Osteocyte (in vitro differentiated cells): ENCODE results near the gene CDH13. TPM values are rescaled to one million over a fixed set of nuclear protein-coding genes. Genes with fewer than 3 reads are reported as not detected.

Experiments used
- DNase-seq: peaks from one replicate; pipeline ENCODE4 v3.0.0; 2021; ENCODE audit warnings: mixed read lengths; ENCODE audit not compliant: unreplicated experiment; ENCODE audit errors: extremely low spot score
- H3K27ac Mint-ChIP-seq: one replicate; pipeline ENCODE4 v1.8.0; 2021; ENCODE audit warnings: mild to moderate bottlenecking, mixed read lengths; ENCODE audit not compliant: unreplicated experiment
- H3K27me3 Mint-ChIP-seq: one replicate; pipeline ENCODE4 v1.8.0; 2021; ENCODE audit warnings: mixed read lengths; ENCODE audit not compliant: unreplicated experiment
- H3K36me3 Mint-ChIP-seq: one replicate; pipeline ENCODE4 v1.8.0; 2021; ENCODE audit warnings: mixed read lengths; ENCODE audit not compliant: unreplicated experiment
- H3K4me1 Mint-ChIP-seq: one replicate; pipeline ENCODE4 v1.8.0; 2021; ENCODE audit warnings: mixed read lengths; ENCODE audit not compliant: unreplicated experiment
- H3K4me3 Mint-ChIP-seq: one replicate; pipeline ENCODE4 v1.8.0; 2021; ENCODE audit warnings: mild to moderate bottlenecking, moderate library complexity, mixed read lengths; ENCODE audit not compliant: unreplicated experiment
- H3K9me3 Mint-ChIP-seq: one replicate; pipeline ENCODE4 v1.8.0; 2021; ENCODE audit warnings: mixed read lengths; ENCODE audit not compliant: unreplicated experiment
- total RNA-seq: library from RNA; stranded (reverse); gene quantifications from 2 replicates; pipeline ENCODE4 v1.2.1, GENCODE V29; 2021
- TF ChIP-seq, protein P1 (sequence below): fragments of 200-600 bp; sonication (generic); IDR thresholded peaks from 2 replicates; pipeline ENCODE4 v1.5.0; 2021; ENCODE audit warnings: antibody characterized with exemption, mild to moderate bottlenecking, moderate library complexity

CDH13 gene
- total RNA-seq, 1 donor from 2014 or later, result 27.0 TPM

DNA sequence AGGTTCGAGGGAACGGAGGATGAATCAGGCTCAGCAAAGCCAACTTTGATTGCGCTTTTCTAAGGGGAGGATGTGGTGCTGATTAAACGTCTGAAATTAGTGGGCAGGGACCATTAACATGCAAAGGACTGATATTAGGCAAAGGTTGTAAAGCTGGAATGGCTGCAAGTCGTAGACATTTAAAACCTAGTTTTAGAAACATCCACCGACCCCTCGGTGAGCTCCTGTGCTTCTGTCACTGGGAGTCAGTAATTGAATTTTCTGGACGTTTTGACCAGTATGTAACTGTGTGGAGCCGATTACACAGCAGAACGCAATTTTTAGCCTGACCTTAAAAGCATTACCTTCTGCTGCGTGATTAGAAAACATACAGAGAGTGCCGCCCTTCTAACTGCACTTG, 960.4 kb downstream of the CDH13 start:
- no peaks in the 10 kb centered on the region for H3K36me3 Mint-ChIP-seq
- H3K4me3 Mint-ChIP-seq, result no peak overlapping the region
- H3K9me3 Mint-ChIP-seq, result no peaks in the 10 kb centered on the region
- H3K27me3 Mint-ChIP-seq, result no peaks in the 10 kb centered on the region
- no peak overlapping the region for H3K27ac Mint-ChIP-seq
- H3K4me1 Mint-ChIP-seq, result no peaks in the 10 kb centered on the region
- TF ChIP-seq, protein P1, sequence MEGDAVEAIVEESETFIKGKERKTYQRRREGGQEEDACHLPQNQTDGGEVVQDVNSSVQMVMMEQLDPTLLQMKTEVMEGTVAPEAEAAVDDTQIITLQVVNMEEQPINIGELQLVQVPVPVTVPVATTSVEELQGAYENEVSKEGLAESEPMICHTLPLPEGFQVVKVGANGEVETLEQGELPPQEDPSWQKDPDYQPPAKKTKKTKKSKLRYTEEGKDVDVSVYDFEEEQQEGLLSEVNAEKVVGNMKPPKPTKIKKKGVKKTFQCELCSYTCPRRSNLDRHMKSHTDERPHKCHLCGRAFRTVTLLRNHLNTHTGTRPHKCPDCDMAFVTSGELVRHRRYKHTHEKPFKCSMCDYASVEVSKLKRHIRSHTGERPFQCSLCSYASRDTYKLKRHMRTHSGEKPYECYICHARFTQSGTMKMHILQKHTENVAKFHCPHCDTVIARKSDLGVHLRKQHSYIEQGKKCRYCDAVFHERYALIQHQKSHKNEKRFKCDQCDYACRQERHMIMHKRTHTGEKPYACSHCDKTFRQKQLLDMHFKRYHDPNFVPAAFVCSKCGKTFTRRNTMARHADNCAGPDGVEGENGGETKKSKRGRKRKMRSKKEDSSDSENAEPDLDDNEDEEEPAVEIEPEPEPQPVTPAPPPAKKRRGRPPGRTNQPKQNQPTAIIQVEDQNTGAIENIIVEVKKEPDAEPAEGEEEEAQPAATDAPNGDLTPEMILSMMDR, result no peak
- no peak for DNase-seq

DNA sequence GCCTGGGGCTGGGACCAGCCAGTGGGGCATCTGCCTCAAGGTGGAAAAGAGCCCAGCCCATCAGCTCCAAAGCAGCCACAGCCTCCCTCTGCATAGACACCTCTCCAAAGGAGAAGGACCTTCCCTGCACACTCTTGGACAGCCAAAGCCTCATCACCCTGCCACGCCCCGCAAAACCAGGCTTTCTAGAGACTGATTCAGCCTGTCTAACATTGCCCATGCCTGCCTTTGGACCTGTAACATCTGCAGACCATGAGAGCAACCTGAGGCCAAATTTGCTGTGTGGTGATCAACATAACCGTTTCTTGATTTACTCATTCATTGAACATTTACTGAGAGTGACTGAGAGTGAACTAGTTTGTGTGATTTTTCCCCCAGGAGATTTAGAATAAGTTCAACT, 961.3 kb downstream of the CDH13 start:
- H3K4me3 Mint-ChIP-seq, result no peak overlapping the region
- no peaks in the 10 kb centered on the region for H3K27me3 Mint-ChIP-seq
- DNase-seq, result peak; percentile 69
- no peak overlapping the region for H3K27ac Mint-ChIP-seq
- H3K36me3 Mint-ChIP-seq, result no peaks in the 10 kb centered on the region
- no peaks in the 10 kb centered on the region for H3K9me3 Mint-ChIP-seq
- H3K4me1 Mint-ChIP-seq, result no peaks in the 10 kb centered on the region
- TF ChIP-seq, protein P1, result no peak

DNA sequence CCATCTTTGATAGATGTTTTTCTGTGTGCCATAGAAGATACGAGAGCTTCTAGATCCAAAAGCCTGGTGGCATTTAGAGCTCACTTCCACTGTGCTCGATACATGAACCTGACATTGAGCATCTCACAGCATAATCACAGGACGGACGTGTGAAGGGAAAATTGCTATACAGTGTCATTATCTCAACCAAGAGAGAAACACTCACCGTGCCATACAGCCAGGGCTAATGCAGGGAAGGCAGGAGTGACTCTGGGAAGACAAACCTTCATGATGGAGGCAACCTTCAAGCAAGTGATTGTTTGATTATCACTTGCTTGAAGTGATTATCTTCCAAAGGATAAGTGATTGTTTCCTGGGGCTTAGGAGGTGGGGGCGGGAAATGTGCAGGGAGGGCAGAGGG, 962.8 kb downstream of the CDH13 start:
- Mint-ChIP-seq H3K27me3 (no peaks in the 10 kb centered on the region), H3K4me1 (no peaks in the 10 kb centered on the region), H3K4me3 (no peak overlapping the region), H3K9me3 (no peaks in the 10 kb centered on the region), H3K36me3 (no peaks in the 10 kb centered on the region), H3K27ac (no peak overlapping the region)
- TF ChIP-seq, protein P1, result no peak
- DNase-seq, result no peak

DNA sequence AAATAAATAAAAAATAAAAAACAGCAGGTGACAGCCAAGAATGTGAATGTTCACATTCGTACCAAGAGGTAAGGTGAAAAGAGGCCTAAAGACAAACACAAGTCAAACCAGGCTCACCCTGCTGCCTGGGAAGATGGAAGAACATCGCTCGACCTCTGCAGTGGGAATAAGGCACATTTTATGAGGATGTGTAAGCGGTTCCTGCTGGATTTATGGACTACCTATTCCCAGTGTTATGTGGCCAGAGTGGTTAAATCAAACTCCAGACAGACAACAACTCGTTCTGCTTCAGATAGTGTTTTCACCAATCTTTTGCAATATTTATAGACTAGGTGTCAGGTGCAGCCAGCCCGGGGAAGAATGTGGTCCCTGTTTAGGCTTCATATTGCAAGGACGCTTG, 966.0 kb downstream of the CDH13 start:
- H3K36me3 Mint-ChIP-seq, result no peaks in the 10 kb centered on the region
- no peaks in the 10 kb centered on the region for H3K9me3 Mint-ChIP-seq
- no peak overlapping the region for H3K27ac Mint-ChIP-seq
- H3K27me3 Mint-ChIP-seq, result no peaks in the 10 kb centered on the region
- H3K4me3 Mint-ChIP-seq, result no peak overlapping the region
- no peaks in the 10 kb centered on the region for H3K4me1 Mint-ChIP-seq
- TF ChIP-seq, protein P1, result no peak
- peak; percentile 5 for DNase-seq

DNA sequence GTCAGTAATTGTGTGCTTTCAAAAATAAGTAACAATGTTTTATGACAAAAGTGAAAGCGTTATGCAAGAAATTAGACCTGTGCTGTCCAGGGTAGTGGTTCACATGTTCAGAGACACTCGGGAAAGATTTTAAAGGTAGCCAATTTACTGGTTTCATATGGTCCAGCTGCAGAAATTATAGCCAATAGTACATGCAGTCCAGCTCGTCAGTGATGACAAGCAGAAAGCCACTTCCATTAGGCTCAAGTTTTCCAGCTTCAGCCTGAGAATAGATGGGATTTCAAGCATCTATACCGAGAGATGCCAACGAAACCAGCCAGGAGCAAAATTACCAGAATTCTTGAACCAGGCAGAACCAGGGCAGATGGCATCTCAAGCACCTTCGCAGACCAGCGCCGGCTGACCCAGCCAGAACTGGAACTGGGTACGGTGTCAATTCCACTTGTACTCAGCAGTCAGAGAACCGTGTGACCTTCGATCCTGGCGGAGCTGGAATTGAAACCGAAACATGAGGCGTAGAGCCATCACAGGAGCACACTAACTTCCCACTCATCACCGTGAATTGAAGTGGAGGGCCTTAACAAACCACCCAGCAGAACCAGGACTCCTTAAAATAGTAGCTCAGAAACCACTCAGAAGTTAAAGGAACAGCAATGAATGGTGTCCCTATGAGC, 973.2 kb downstream of the CDH13 start:
- Mint-ChIP-seq H3K27me3 (no peaks in the 10 kb centered on the region), H3K36me3 (no peaks in the 10 kb centered on the region), H3K4me3 (no peak overlapping the region), H3K9me3 (no peaks in the 10 kb centered on the region), H3K4me1 (peaks cover 3% of the 10 kb centered on the region), H3K27ac (no peak overlapping the region)
- DNase-seq, result peak; percentile 77
- TF ChIP-seq, protein P1, result no peak
